IMR-90 (cell line): ENCODE data around the gene METTL5. TPM values are rescaled to one million over a fixed set of nuclear protein-coding genes. Genes with fewer than 3 reads are reported as not detected.

Source experiments
- ATAC-seq: fragments of 200-7000 bp; cut with Tn5 transposase; 2 replicates; pipeline ENCODE4 v1.9.1; 2020; ENCODE audit warnings: low read depth, mild to moderate bottlenecking, moderate library complexity
- BruUV-seq: library from RNA; stranded (reverse); fragments of 400-500 nt; replicated peaks from 2 replicates; lab custom pipeline; 2021; lab: Mats Ljungman, UMichigan
- CTCF ChIA-PET: fragments of 300-600 bp; formaldehyde crosslinking; extraction: SDS; loops from one replicate; lab custom pipeline; 2021; ENCODE audit warnings: antibody characterized with exemption; lab: Yijun Ruan, JAX
- POLR2A ChIA-PET: fragments of 300-600 bp; sonication (Branson Sonifier 250); formaldehyde crosslinking; loops from one replicate; lab custom pipeline; 2022; ENCODE audit warnings: antibody characterized with exemption; ENCODE audit not compliant: unreplicated experiment; lab: Charles Lee
- DNase-seq: peaks from one replicate; pipeline ENCODE4 v3.0.0; 2013
- H2AFZ ChIP-seq: replicated peaks from 2 replicates; pipeline ENCODE3; 2013; ENCODE audit warnings: low read length, mild to moderate bottlenecking; ENCODE audit not compliant: poor library complexity
- H2AK5ac ChIP-seq: 2 replicates; pipeline ENCODE4 v1.6.1; 2013; ENCODE audit warnings: low read depth, low read length, inconsistent platforms
- H2AK9ac ChIP-seq: replicated peaks from 2 replicates; pipeline ENCODE3; 2013; ENCODE audit warnings: mild to moderate bottlenecking, low read depth, low read length, moderate library complexity; ENCODE audit not compliant: poor library complexity
- H2BK120ac ChIP-seq: 2 replicates; pipeline ENCODE4 v1.6.1; 2013; ENCODE audit warnings: low read depth, low read length, inconsistent platforms
- H2BK15ac ChIP-seq: 3 replicates; pipeline ENCODE4 v1.6.1; 2013; ENCODE audit warnings: low read depth, low read length, inconsistent platforms
- H2BK20ac ChIP-seq: 2 replicates; pipeline ENCODE4 v1.6.1; 2013; ENCODE audit warnings: low read depth, mild to moderate bottlenecking, inconsistent platforms, low read length, moderate library complexity
- H2BK5ac ChIP-seq: 2 replicates; pipeline ENCODE4 v1.6.1; 2013; ENCODE audit warnings: mild to moderate bottlenecking, low read depth, low read length, inconsistent platforms; ENCODE audit not compliant: poor library complexity, severe bottlenecking
- H3K14ac ChIP-seq: replicated peaks from 2 replicates; pipeline ENCODE4 v1.6.1; 2013; ENCODE audit warnings: low read depth, low read length, inconsistent platforms
- H3K18ac ChIP-seq: 2 replicates; pipeline ENCODE4 v1.6.1; 2013; ENCODE audit warnings: low read depth, low read length, control low read depth
- H3K23ac ChIP-seq: 2 replicates; pipeline ENCODE4 v1.6.1; 2013; ENCODE audit warnings: low read depth, low read length, inconsistent platforms
- H3K27ac ChIP-seq: 2 replicates; pipeline ENCODE4 v1.5.1; 2013; ENCODE audit warnings: mild to moderate bottlenecking, control low read depth, low read length; ENCODE audit not compliant: insufficient read depth
- H3K27me3 ChIP-seq: 2 replicates; pipeline ENCODE4 v1.6.1; 2013; ENCODE audit warnings: low read length; ENCODE audit not compliant: control insufficient read depth, insufficient read depth
- H3K36me3 ChIP-seq: 2 replicates; pipeline ENCODE4 v1.6.1; 2013; ENCODE audit warnings: low read length, mixed read lengths; ENCODE audit not compliant: control insufficient read depth, insufficient read depth
- H3K4ac ChIP-seq: 2 replicates; pipeline ENCODE4 v1.6.1; 2013; ENCODE audit warnings: low read depth, low read length, inconsistent platforms
- H3K4me1 ChIP-seq: 2 replicates; pipeline ENCODE4 v1.6.1; 2013; ENCODE audit warnings: low read length, mixed read lengths; ENCODE audit not compliant: control insufficient read depth, insufficient read depth
- H3K4me2 ChIP-seq: 2 replicates; pipeline ENCODE4 v1.6.1; 2013; ENCODE audit warnings: low read depth, mild to moderate bottlenecking, control low read depth, low read length, moderate library complexity
- H3K4me3 ChIP-seq: 2 replicates; pipeline ENCODE4 v1.5.1; 2013; ENCODE audit warnings: low read depth, mild to moderate bottlenecking, control low read depth, low read length, moderate library complexity; ENCODE audit not compliant: insufficient read depth
- H3K56ac ChIP-seq: 2 replicates; pipeline ENCODE4 v1.6.1; 2013; ENCODE audit warnings: low read length, inconsistent platforms; ENCODE audit not compliant: insufficient read depth; ENCODE audit errors: extremely low read depth
- H3K79me1 ChIP-seq, 2 experiments: 2 replicates each; pipeline ENCODE4 v1.6.1; 2013; ENCODE audit warnings: low read length in 2 of 2, inconsistent platforms in 1 of 2, low read depth in 1 of 2
- H3K9ac ChIP-seq: 2 replicates; pipeline ENCODE4 v1.6.1; 2013; ENCODE audit warnings: low read depth, low read length, control low read depth
- H3K9me1 ChIP-seq: 2 replicates; pipeline ENCODE4 v1.6.1; 2013; ENCODE audit warnings: low read length, inconsistent platforms; ENCODE audit not compliant: insufficient read depth
- H3K9me3 ChIP-seq: 2 replicates; pipeline ENCODE4 v1.6.1; 2013; ENCODE audit warnings: low read length; ENCODE audit not compliant: control insufficient read depth, insufficient read depth
- H4K20me1 ChIP-seq: 2 replicates; pipeline ENCODE4 v1.6.1; 2013; ENCODE audit warnings: low read length, inconsistent platforms; ENCODE audit not compliant: insufficient read depth
- H4K5ac ChIP-seq: 2 replicates; pipeline ENCODE4 v1.6.1; 2013; ENCODE audit warnings: mild to moderate bottlenecking, low read depth, low read length, control low read depth
- H4K8ac ChIP-seq, 2 experiments: 2 replicates each; pipeline ENCODE4 v1.6.1; 2013; ENCODE audit warnings: low read depth in 2 of 2, low read length in 2 of 2, control low read depth in 1 of 2, inconsistent platforms in 1 of 2
- H4K91ac ChIP-seq: 2 replicates; pipeline ENCODE4 v1.6.1; 2013; ENCODE audit warnings: low read depth, low read length, inconsistent platforms; ENCODE audit not compliant: insufficient read depth
- CEBPB ChIP-seq: IDR thresholded peaks from 2 replicates; pipeline ENCODE4 v1.6.1; 2012; ENCODE audit warnings: low read depth, low read length, improper control_type of control experiment
- MAFK ChIP-seq: IDR thresholded peaks from 2 replicates; pipeline ENCODE4 v1.6.1; 2012; ENCODE audit warnings: low read depth, low read length, improper control_type of control experiment
- MXI1 ChIP-seq: IDR thresholded peaks from 2 replicates; pipeline ENCODE4 v1.6.1; 2012; ENCODE audit warnings: low read depth, mild to moderate bottlenecking, low read length, moderate library complexity, borderline replicate concordance
- WGBS, 2 experiments: methylation state at CpG; one replicate each; pipeline versions ENCODE4 v1.1.5 to v1.1.7; 2013; ENCODE audit warnings: missing lambda C conversion rate in 2 of 2; ENCODE audit not compliant: insufficient read length in 1 of 2; ENCODE audit errors: extremely low coverage in 2 of 2; 5-methylcytosine and 5-hydroxymethylcytosine counted together
- dilution Hi-C: fragments of 300-500 bp; cut with HindIII; formaldehyde crosslinking; loops from one replicate; pipeline ENCODE4 v1.14.3; 2018; ENCODE audit warnings: low sequenced_read_pairs; ENCODE audit not compliant: unreplicated experiment
- in situ Hi-C: fragments of 300-500 bp; cut with MboI; formaldehyde crosslinking; loops from 3 replicates; pipeline ENCODE4 v1.14.3; 2019; ENCODE audit warnings: low sequenced_read_pairs, inconsistent platforms, mixed read lengths
- intact Hi-C: fragments of 100-400 bp; cut with micrococcal nuclease; formaldehyde crosslinking; loops from 2 replicates; pipeline ENCODE4 v1.10.0; 2022
- polyA plus RNA-seq, 3 experiments: library from polyadenylated mRNA; depleted of rRNA; stranded (reverse); fragments of >200 nt; gene quantifications; 2 replicates each; pipeline ENCODE4 v1.2.3, GENCODE V29; 2012; ENCODE audit warnings: low replicate concordance in 1 of 3
- total RNA-seq: library from RNA; depleted of rRNA; stranded (reverse); fragments of >200 nt; gene quantifications from 2 replicates; pipeline ENCODE4 v1.2.3, GENCODE V29; 2012
- TF ChIP-seq, protein P1 (sequence below): conservative IDR thresholded peaks from 2 replicates; pipeline ENCODE4 v1.5.1; 2012; ENCODE audit warnings: mild to moderate bottlenecking, low read depth, low read length, improper control_type of control experiment

Gene METTL5
- total and polyA plus RNA-seq, 2 of the 4 experiments (the other 2 are of a cell fraction), result 38.3 to 49.8 TPM

DNA sequence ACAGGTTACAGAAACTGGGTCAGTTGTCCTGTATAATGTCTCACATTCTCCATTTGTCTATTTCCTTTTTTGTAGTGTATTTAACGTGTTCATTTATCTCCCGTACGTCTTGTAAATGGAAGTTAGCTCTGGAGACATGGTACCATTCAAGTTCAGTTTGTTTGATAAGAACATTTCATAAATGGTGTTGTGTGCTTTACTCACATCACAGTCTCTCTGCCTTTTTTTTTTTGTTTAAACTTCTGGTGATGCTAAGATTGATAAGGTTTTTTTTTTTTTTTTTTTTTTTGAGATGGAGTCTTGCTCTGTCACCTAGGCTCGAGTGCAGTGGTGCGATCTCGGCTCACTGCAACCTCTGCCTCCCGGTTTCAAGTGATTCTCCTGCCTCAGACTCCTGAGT lies 44.2 kb upstream of the METTL5 start:
- Histone ChIP-seq H2AK9ac (no peak overlapping the region), H2AFZ (no peak overlapping the region), H3K9ac (no peak overlapping the region), H3K9me1 (no peaks in the 10 kb centered on the region), H4K91ac (no peak overlapping the region), H3K36me3 (no peaks in the 10 kb centered on the region), H2AK5ac (no peak overlapping the region), H3K9me3 (no peaks in the 10 kb centered on the region; the same call in 1 of the 2 replicates), H3K4me3 (no peak overlapping the region), H4K20me1 (peaks cover 6% of the 10 kb centered on the region; the same call in 1 of the 2 replicates), H3K27ac (no peak overlapping the region), H3K14ac (no peak overlapping the region), H4K5ac (no peak overlapping the region), H3K27me3 (no peaks in the 10 kb centered on the region), H3K4me1 (peaks cover 2% of the 10 kb centered on the region), H2BK5ac (no peak overlapping the region), H3K4ac (no peak overlapping the region), H2BK20ac (no peak overlapping the region), H3K56ac (no peak overlapping the region), H2BK120ac (no peak overlapping the region), H3K79me1 (peaks cover 18 to 30% of the 10 kb centered on the region in 2 experiments), H3K4me2 (no peak overlapping the region), H2BK15ac (no peak overlapping the region), H3K23ac (no peak overlapping the region), H4K8ac (no peak overlapping the region; a peak in 1 of 4 replicates), H3K18ac (no peak overlapping the region)
- dilution Hi-C loops, result no loop called here
- CTCF ChIA-PET, result interaction anchor here (1.1 kb wide), 1 partner anchor 25 kb away, joined by 3 read pairs; no protein-coding TSS in a partner anchor
- POLR2A ChIA-PET, result no interaction called here
- in situ Hi-C loops, result no loop called here
- no TSS peak for BruUV-seq
- intact Hi-C loops, result no loop called here
- TF ChIP-seq CEBPB (no peak), MXI1 (no peak), MAFK (no peak)
- TF ChIP-seq, protein P1, sequence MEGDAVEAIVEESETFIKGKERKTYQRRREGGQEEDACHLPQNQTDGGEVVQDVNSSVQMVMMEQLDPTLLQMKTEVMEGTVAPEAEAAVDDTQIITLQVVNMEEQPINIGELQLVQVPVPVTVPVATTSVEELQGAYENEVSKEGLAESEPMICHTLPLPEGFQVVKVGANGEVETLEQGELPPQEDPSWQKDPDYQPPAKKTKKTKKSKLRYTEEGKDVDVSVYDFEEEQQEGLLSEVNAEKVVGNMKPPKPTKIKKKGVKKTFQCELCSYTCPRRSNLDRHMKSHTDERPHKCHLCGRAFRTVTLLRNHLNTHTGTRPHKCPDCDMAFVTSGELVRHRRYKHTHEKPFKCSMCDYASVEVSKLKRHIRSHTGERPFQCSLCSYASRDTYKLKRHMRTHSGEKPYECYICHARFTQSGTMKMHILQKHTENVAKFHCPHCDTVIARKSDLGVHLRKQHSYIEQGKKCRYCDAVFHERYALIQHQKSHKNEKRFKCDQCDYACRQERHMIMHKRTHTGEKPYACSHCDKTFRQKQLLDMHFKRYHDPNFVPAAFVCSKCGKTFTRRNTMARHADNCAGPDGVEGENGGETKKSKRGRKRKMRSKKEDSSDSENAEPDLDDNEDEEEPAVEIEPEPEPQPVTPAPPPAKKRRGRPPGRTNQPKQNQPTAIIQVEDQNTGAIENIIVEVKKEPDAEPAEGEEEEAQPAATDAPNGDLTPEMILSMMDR, result no peak
- DNase-seq (no peak), ATAC-seq (no peak)
- no CpG with 5 or more reads among the region's 7 CpGs for WGBS, 2 experiments
